ENCODE data around the gene SORCS2. TPM values are rescaled to one million over a fixed set of nuclear protein-coding genes. Genes with fewer than 3 reads are reported as not detected.

The SORCS2 gene
- total RNA-seq, 1 experiment from 2014 or later: not detected

DNA sequence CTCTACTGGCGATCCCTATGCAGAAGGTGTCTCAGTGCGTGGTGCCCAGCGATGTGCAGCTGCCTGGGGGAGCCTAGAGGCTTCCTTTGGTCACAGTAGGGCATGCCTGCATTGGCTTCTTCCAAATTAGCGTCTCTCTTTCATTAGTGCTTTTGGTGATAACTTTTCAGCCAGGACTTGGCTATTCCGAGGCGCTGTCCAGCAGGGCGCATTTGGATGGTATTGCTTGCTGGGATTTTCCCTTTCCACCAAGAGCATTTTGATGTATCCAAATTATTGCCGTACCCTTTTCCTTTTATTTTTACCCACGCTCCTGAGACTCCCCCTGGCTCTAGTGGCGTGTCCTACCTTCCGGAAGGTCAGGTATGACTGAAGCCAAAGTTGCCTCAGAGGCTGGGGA lies 101.4 kb downstream of the SORCS2 start:
- no peak overlapping the region for H3K27ac Mint-ChIP-seq (ENCODE audit: low read depth, unreplicated experiment)
- TF ChIP-seq, protein P1, sequence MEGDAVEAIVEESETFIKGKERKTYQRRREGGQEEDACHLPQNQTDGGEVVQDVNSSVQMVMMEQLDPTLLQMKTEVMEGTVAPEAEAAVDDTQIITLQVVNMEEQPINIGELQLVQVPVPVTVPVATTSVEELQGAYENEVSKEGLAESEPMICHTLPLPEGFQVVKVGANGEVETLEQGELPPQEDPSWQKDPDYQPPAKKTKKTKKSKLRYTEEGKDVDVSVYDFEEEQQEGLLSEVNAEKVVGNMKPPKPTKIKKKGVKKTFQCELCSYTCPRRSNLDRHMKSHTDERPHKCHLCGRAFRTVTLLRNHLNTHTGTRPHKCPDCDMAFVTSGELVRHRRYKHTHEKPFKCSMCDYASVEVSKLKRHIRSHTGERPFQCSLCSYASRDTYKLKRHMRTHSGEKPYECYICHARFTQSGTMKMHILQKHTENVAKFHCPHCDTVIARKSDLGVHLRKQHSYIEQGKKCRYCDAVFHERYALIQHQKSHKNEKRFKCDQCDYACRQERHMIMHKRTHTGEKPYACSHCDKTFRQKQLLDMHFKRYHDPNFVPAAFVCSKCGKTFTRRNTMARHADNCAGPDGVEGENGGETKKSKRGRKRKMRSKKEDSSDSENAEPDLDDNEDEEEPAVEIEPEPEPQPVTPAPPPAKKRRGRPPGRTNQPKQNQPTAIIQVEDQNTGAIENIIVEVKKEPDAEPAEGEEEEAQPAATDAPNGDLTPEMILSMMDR (IDR thresholded peaks at IDR 0.05; ENCODE audit: unreplicated experiment): no peak
- H3K27me3 Mint-ChIP-seq (ENCODE audit: insufficient read depth, unreplicated experiment): no peaks in the 10 kb centered on the region
- ChIA-PET CTCF (interaction anchor here (0.6 to 3.8 kb wide), 5 partner anchors 98 to 863 kb away, joined by 4 to 49 read pairs (median 5); partner anchors contain the start of gene SORCS2), POLR2A (no interaction called here)
- H3K4me3 Mint-ChIP-seq (ENCODE audit: unreplicated experiment): no peak overlapping the region
- H3K9me3 Mint-ChIP-seq (ENCODE audit: unreplicated experiment): no peaks in the 10 kb centered on the region
- BruUV-seq (replicated peaks): no TSS peak
- intact Hi-C loops (cut with micrococcal nuclease): no loop called here
- peaks cover 9% of the 10 kb centered on the region for H3K4me1 Mint-ChIP-seq (ENCODE audit: insufficient read depth, unreplicated experiment)
- H3K36me3 Mint-ChIP-seq (ENCODE audit: insufficient read depth, unreplicated experiment): no peaks in the 10 kb centered on the region
- no peak for DNase-seq (ENCODE audit: unreplicated experiment)

DNA sequence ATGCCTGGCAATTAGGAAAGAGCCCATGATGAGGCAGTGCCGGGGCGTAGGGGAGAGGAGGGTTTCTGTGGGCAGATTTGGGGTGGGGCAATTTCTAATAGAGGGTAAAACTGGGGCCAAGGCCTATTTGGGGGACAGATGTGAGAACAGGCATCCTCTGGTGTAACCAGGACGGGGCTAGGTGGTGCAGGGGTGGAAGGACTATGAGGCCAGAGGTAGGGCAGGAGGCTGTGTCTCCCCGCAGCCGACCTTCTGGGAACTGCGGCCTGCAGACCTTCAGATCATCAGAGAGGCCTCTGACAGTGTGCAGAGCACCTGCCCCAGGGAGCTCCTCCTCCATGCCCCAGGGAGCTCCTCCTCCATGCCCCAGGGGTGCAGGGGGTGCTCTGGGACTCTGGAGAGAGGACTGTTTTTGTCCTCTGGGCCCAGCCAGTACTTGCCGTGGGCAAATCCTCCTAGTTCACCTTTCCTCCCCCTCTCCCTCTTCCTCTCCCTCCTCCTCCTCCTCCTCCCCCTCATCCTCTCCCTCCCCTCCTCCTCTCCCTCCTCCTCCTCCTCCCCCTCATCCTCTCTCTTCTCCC lies 101.9 kb downstream of the SORCS2 start:
- Mint-ChIP-seq H3K4me3 (ENCODE audit: unreplicated experiment) (no peak overlapping the region), H3K27me3 (ENCODE audit: insufficient read depth, unreplicated experiment) (no peaks in the 10 kb centered on the region), H3K4me1 (ENCODE audit: insufficient read depth, unreplicated experiment) (peaks cover 9% of the 10 kb centered on the region), H3K36me3 (ENCODE audit: insufficient read depth, unreplicated experiment) (no peaks in the 10 kb centered on the region), H3K9me3 (ENCODE audit: unreplicated experiment) (no peaks in the 10 kb centered on the region), H3K27ac (ENCODE audit: low read depth, unreplicated experiment) (no peak overlapping the region)
- intact Hi-C loops (cut with micrococcal nuclease): no loop called here
- TF ChIP-seq, protein P1 (IDR thresholded peaks at IDR 0.05; ENCODE audit: unreplicated experiment): no peak
- ChIA-PET CTCF (interaction anchor here (0.6 to 3.8 kb wide), 5 partner anchors 98 to 864 kb away, joined by 4 to 49 read pairs (median 5); partner anchors contain the start of gene SORCS2), POLR2A (no interaction called here)
- BruUV-seq (replicated peaks): no TSS peak
- DNase-seq (ENCODE audit: unreplicated experiment): no peak

DNA sequence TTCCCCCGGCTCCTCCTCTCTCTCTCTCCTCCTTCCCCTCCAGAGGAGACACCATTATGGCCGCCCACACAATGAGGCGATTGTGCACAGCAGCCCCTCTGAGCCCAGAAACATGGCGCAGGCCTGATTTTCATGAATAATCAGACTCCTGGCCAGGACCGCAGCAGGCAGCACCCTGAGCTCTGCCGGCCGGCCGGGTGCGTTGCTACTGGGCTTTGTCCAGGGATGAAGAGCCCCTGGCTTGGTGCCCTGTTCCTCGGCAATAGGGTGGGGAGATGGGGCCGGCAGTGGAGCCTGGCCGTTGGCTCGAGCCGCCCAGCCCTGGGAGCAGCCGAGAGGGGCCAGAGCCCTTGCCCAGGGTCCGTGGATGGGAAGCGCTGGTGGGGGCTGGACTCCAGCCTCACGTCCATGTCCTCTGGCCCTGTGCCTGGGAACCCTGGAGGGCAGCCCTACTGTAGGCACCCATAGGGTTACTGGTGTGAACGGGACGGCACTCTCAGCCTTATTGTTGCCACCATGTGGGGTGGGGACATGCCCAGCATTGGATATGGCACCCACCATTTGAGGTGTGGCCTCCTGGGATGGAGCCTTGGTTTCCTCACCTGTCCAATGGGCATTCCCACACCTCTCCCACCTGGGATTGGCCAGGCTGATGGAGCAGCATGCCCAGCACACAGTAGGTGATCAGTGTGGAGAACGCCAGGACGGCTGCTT lies 103.0 kb downstream of the SORCS2 start:
- intact Hi-C loops (cut with micrococcal nuclease): no loop called here
- DNase-seq (ENCODE audit: unreplicated experiment): no peak
- Mint-ChIP-seq H3K9me3 (ENCODE audit: unreplicated experiment) (no peaks in the 10 kb centered on the region), H3K27me3 (ENCODE audit: insufficient read depth, unreplicated experiment) (peaks cover 2% of the 10 kb centered on the region), H3K27ac (ENCODE audit: low read depth, unreplicated experiment) (no peak overlapping the region), H3K4me3 (ENCODE audit: unreplicated experiment) (no peak overlapping the region), H3K4me1 (ENCODE audit: insufficient read depth, unreplicated experiment) (peaks cover 9% of the 10 kb centered on the region), H3K36me3 (ENCODE audit: insufficient read depth, unreplicated experiment) (no peaks in the 10 kb centered on the region)
- TF ChIP-seq, protein P1 (IDR thresholded peaks at IDR 0.05; ENCODE audit: unreplicated experiment): no peak
- CTCF ChIA-PET: interaction anchor here (0.6 to 3.8 kb wide), 15 partner anchors 9 to 226 kb away, joined by 3 to 49 read pairs (median 5); partner anchors contain the start of gene SORCS2
- POLR2A ChIA-PET: no interaction called here
- BruUV-seq (replicated peaks): no TSS peak

DNA sequence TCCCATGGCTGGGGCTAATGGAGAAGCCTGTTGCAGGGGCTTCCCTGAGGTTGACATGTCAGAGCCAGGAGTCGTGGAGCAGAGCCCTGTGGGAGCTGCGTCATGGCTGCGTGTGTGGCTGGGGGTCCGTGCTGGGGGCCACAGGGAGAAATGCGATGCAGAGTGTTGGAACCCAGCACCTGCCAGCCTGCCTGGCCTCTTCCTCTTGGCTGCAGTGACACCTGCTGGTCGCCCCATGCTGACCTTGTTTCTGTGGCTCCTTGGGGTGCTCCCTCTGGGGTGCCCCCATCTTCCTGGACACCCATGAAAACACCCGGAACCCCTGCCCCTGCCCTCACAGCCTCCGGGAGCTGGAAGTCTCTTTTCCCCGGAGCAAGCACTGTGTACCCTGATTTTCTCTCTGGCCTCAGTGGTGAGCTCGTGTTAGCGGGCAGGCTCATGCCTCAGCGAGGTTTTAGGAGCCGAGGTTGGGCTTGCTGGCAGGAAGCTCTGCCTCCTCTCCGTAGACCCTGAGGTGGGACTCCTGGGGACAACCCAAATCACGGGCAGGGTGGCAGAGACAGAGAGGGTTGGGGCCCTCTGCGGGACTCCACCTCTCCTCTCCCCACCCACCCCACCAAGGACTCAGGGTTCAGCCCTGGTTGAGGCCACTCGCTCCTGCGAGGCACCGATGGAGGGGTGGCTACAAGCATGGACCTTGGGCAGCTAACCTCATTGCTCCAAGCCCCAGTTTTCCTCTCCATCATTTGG lies 103.7 kb downstream of the SORCS2 start:
- H3K9me3 Mint-ChIP-seq (ENCODE audit: unreplicated experiment): no peaks in the 10 kb centered on the region
- H3K36me3 Mint-ChIP-seq (ENCODE audit: insufficient read depth, unreplicated experiment): no peaks in the 10 kb centered on the region
- peaks cover 5% of the 10 kb centered on the region for H3K4me1 Mint-ChIP-seq (ENCODE audit: insufficient read depth, unreplicated experiment)
- H3K27ac Mint-ChIP-seq (ENCODE audit: low read depth, unreplicated experiment): no peak overlapping the region
- peaks cover 9% of the 10 kb centered on the region for H3K27me3 Mint-ChIP-seq (ENCODE audit: insufficient read depth, unreplicated experiment)
- ChIA-PET POLR2A (interaction anchor here (0.8 kb wide), 1 partner anchor 99 kb away, joined by 4 read pairs; no protein-coding TSS in a partner anchor), CTCF (interaction anchor here (0.5 to 3.8 kb wide), 33 partner anchors 8 to 504 kb away, joined by 3 to 49 read pairs (median 4); partner anchors contain the start of gene SORCS2)
- no TSS peak for BruUV-seq (replicated peaks)
- intact Hi-C loops (cut with micrococcal nuclease): loop anchor here (1.0 kb wide), 1 partner anchor 104 kb away; the partner anchor contains the start of gene SORCS2
- TF ChIP-seq, protein P1 (IDR thresholded peaks at IDR 0.05; ENCODE audit: unreplicated experiment): peak; percentile 74
- H3K4me3 Mint-ChIP-seq (ENCODE audit: unreplicated experiment): no peak overlapping the region
- peak; percentile 51 for DNase-seq (ENCODE audit: unreplicated experiment)

All from MCF 10A (cell line).